Measurements from ENCODE around the gene TRNAU1AP. TPM values are rescaled to one million over a fixed set of nuclear protein-coding genes. Genes with fewer than 3 reads are reported as not detected.

Gene TRNAU1AP
- total and polyA plus RNA-seq, 8 donors, result 26.1 to 34.6 (median 30.2) TPM

- no peaks in the 10 kb centered on the region for H3K9me3 ChIP-seq
- peak overlapping the region in 1 of 2 donors; percentile 21 for H3K27ac ChIP-seq
- ATAC-seq (no peak), DNase-seq (no peak)
- H3K27me3 ChIP-seq, result no peaks in the 10 kb centered on the region
- intact Hi-C loops (cut with DNase I), result no loop called here
- no peak for TF ChIP-seq CTCF (IDR thresholded peaks at IDR 0.05)
- no peak overlapping the region for H3K4me3 ChIP-seq
- peaks cover 0 to 84% of the 10 kb centered on the region in 2 donors for H3K36me3 ChIP-seq
- peaks cover 18 to 33% of the 10 kb centered on the region in 2 donors for H3K4me1 ChIP-seq
Measured at GRCh38 chr1:28577052-28577678, 24.3 kb downstream of the TRNAU1AP start.

- Histone ChIP-seq H3K27ac (peak overlapping the region in 1 of 2 donors; percentile 37), H3K27me3 (no peaks in the 10 kb centered on the region), H3K36me3 (peaks cover 0 to 76% of the 10 kb centered on the region in 2 donors), H3K9me3 (no peaks in the 10 kb centered on the region), H3K4me3 (no peak overlapping the region), H3K4me1 (peaks cover 19 to 37% of the 10 kb centered on the region in 2 donors)
- ATAC-seq (no peak), DNase-seq (no peak)
- intact Hi-C loops (cut with DNase I), result no loop called here
- TF ChIP-seq CTCF (IDR thresholded peaks at IDR 0.05), result no peak
Measured at GRCh38 chr1:28577738-28578536, 25.1 kb downstream of the TRNAU1AP start.

DNA sequence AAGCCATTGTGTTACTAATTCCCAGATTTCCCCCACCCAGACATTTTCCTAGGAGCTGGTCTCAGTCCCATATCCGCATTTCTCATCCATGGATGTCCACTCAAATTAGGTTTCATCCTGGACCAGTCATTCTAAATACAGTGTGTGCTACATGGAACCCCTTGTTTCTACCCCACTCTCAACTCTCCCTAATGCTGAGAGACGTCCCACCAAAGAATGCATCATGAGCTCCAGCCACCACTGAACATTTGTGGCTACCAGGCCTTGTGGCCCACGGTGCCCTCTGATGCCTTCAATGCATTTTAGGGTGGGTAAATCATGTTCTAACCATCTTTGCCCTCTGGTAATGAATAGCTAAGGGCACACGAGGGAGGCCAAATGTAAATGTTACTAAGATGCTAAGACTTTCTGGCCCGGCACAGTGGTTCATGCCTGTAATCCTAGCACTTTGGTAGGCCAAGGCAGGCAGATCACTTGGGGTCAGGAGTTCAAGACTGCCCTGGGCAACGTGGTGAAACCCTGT, 25.9 kb downstream of the TRNAU1AP start:
- Histone ChIP-seq H3K4me3 (peak overlapping the region in 1 of 2 donors; percentile 86), H3K4me1 (peaks cover 21 to 40% of the 10 kb centered on the region in 2 donors), H3K9me3 (no peaks in the 10 kb centered on the region), H3K27me3 (no peaks in the 10 kb centered on the region), H3K36me3 (peaks cover 0 to 68% of the 10 kb centered on the region in 2 donors), H3K27ac (peak overlapping the region in 1 of 2 donors; percentile 92)
- no peak for TF ChIP-seq CTCF (IDR thresholded peaks at IDR 0.05)
- DNase-seq (no peak), ATAC-seq (no peak)
- intact Hi-C loops (cut with DNase I), result no loop called here

GRCh38 chr1:28579401-28579800, 26.5 kb downstream of the TRNAU1AP start:
- H3K4me3 ChIP-seq, result peak overlapping the region in 1 of 2 donors; percentile 86

More at GRCh38 chr1:28579401-28579800, 26.5 kb downstream of the TRNAU1AP start:
- TF ChIP-seq CTCF (IDR thresholded peaks at IDR 0.05), result no peak
- H3K27ac ChIP-seq, result peak overlapping the region in 1 of 2 donors; percentile 92
- no peaks in the 10 kb centered on the region for H3K9me3 ChIP-seq
- H3K4me1 ChIP-seq, result peaks cover 21 to 40% of the 10 kb centered on the region in 2 donors
- ATAC-seq (no peak), DNase-seq (no peak)
- peaks cover 0 to 62% of the 10 kb centered on the region in 2 donors for H3K36me3 ChIP-seq
- intact Hi-C loops (cut with DNase I), result no loop called here
- H3K27me3 ChIP-seq, result no peaks in the 10 kb centered on the region

Measured in left lung (tissue), 10 donors.